SK-N-SH (cell line): ENCODE data around the gene RCAN1. TPM values are rescaled to one million over a fixed set of nuclear protein-coding genes. Genes with fewer than 3 reads are reported as not detected.
"Not testable (repeated sequence)": the region's sequence is repeated elsewhere in the genome, so short reads cannot be mapped to it uniquely, and the experiment has no call there.

Experiments used
- CTCF ChIA-PET: fragments of 300-600, 350-600 bp; formaldehyde crosslinking; extraction: SDS; loops from one replicate; lab custom pipeline; 2021; lab: Yijun Ruan, JAX
- POLR2A ChIA-PET: fragments of 350-600 bp; sonication (Branson Sonifier 250); formaldehyde crosslinking; extraction: SDS; loops from one replicate; lab custom pipeline; 2020; ENCODE audit warnings: antibody characterized with exemption, inconsistent platforms; lab: Yijun Ruan, JAX
- DNase-seq: peaks from one replicate; pipeline ENCODE4 v3.0.0; 2012
- H2AFZ ChIP-seq: fragments of 200-600 bp; sonication (generic); 2 replicates; pipeline ENCODE4 v1.8.1; 2016; ENCODE audit warnings: antibody characterized with exemption, mild to moderate bottlenecking, low read depth
- H3F3A ChIP-seq: fragments of 200-600 bp; sonication (generic); replicated peaks from 2 replicates; pipeline ENCODE3; 2016; ENCODE audit warnings: antibody characterized with exemption, mild to moderate bottlenecking; ENCODE audit not compliant: insufficient read depth
- H3K27ac ChIP-seq, 2 experiments: fragments of 200-500 bp in 1 of 2; fragments of 200-600 bp in 1 of 2; sonication (Bioruptor generic) in 1 of 2; sonication (generic), shearing (Covaris generic) in 1 of 2; 2 replicates each; pipeline versions ENCODE4 v1.5.1 to v1.6.1; 2014 to 2016; ENCODE audit warnings: low read depth in 2 of 2, inconsistent platforms in 1 of 2, low read length in 1 of 2, mild to moderate bottlenecking in 1 of 2, mixed read lengths in 1 of 2
- H3K27me3 ChIP-seq: fragments of 200-600 bp; sonication (generic), shearing (Covaris generic); 2 replicates; pipeline ENCODE4 v1.6.1; 2016; ENCODE audit warnings: mixed run types; ENCODE audit not compliant: insufficient read depth
- H3K36me3 ChIP-seq, 2 experiments: fragments of 200-500 bp in 1 of 2; fragments of 200-600 bp in 1 of 2; sonication (Bioruptor generic) in 1 of 2; sonication (generic) in 1 of 2; replicated peaks in 1 of 2; 2 replicates each; pipeline versions ENCODE3 to v1.5.1; 2014 to 2016; ENCODE audit warnings: low read length in 1 of 2, mild to moderate bottlenecking in 1 of 2; ENCODE audit not compliant: insufficient read depth in 2 of 2, control insufficient read depth in 1 of 2
- H3K4me1 ChIP-seq, 2 experiments: fragments of 200-500 bp in 1 of 2; fragments of 200-600 bp in 1 of 2; sonication (Bioruptor generic) in 1 of 2; sonication (generic), shearing (Covaris generic) in 1 of 2; 2 replicates each; pipeline versions ENCODE4 v1.5.1 to v1.6.1; 2014 to 2016; ENCODE audit warnings: low read depth in 1 of 2, low read length in 1 of 2, mixed run types in 1 of 2; ENCODE audit not compliant: insufficient read depth in 2 of 2, control insufficient read depth in 1 of 2
- H3K4me2 ChIP-seq: fragments of 200-600 bp; sonication (generic), shearing (Covaris generic); 2 replicates; pipeline ENCODE4 v1.6.1; 2017; ENCODE audit warnings: mixed run types
- H3K4me3 ChIP-seq, 2 experiments: fragments of 200-500 bp in 1 of 2; fragments of 200-600 bp in 1 of 2; sonication (Bioruptor generic) in 1 of 2; sonication (generic), shearing (Covaris generic) in 1 of 2; 2 replicates each; pipeline versions ENCODE4 v1.5.1 to v1.8.1; 2014 to 2016; ENCODE audit warnings: low read depth in 2 of 2, inconsistent platforms in 1 of 2, low read length in 1 of 2, mild to moderate bottlenecking in 1 of 2, mixed read lengths in 1 of 2, moderate library complexity in 1 of 2
- H3K79me2 ChIP-seq: fragments of 200-600 bp; sonication (generic); 2 replicates; pipeline ENCODE4 v1.8.1; 2017; ENCODE audit warnings: mild to moderate bottlenecking; ENCODE audit not compliant: insufficient read depth
- H3K9ac ChIP-seq: fragments of 200-600 bp; sonication (generic); 2 replicates; pipeline ENCODE4 v1.6.1; 2017; ENCODE audit warnings: mixed run types
- H3K9me2 ChIP-seq: fragments of 200-600 bp; sonication (generic); 2 replicates; pipeline ENCODE4 v1.6.1; 2017; ENCODE audit warnings: mixed run types
- H3K9me3 ChIP-seq: fragments of 200-600 bp; sonication (generic); 2 replicates; pipeline ENCODE4 v1.6.1; 2017; ENCODE audit warnings: mixed run types, mild to moderate bottlenecking, moderate library complexity
- H4K20me1 ChIP-seq: fragments of 200-600 bp; sonication (generic); 2 replicates; pipeline ENCODE4 v1.6.1; 2017; ENCODE audit warnings: mild to moderate bottlenecking, mixed run types; ENCODE audit not compliant: insufficient read depth
- CHD2 ChIP-seq: fragments of 150-350 bp; IDR thresholded peaks from 2 replicates; pipeline ENCODE4 v1.6.1; 2018; ENCODE audit warnings: low read length; ENCODE audit not compliant: partially characterized antibody
- FOSL2 ChIP-seq: IDR thresholded peaks from 2 replicates; pipeline ENCODE4 v1.4.0; 2012; ENCODE audit warnings: low read depth, mild to moderate bottlenecking, moderate library complexity, borderline replicate concordance
- FOXJ3 ChIP-seq: sonication (generic); formaldehyde crosslinking; IDR thresholded peaks from 2 replicates; pipeline ENCODE4 v1.5.1; 2020; ENCODE audit warnings: mild to moderate bottlenecking, missing genetic modification reagents
- IRF3 ChIP-seq: fragments of 150-350 bp; IDR thresholded peaks from 2 replicates; pipeline ENCODE4 v1.6.1; 2016; ENCODE audit warnings: mild to moderate bottlenecking, low read depth, low read length
- PBX3 ChIP-seq: IDR thresholded peaks from 2 replicates; pipeline ENCODE4; 2012
- POLR2AphosphoS5 ChIP-seq: IDR thresholded peaks from 2 replicates; pipeline ENCODE4 v1.6.1; 2012; ENCODE audit warnings: low read depth, low read length
- RCOR1 ChIP-seq: fragments of 150-350 bp; IDR thresholded peaks from 2 replicates; pipeline ENCODE4 v1.6.1; 2017; ENCODE audit warnings: antibody characterized with exemption, low read length
- RFX5 ChIP-seq: IDR thresholded peaks from 2 replicates; pipeline ENCODE4 v1.6.1; 2012; ENCODE audit warnings: mild to moderate bottlenecking, improper control_type of control experiment, low read length
- TCF12 ChIP-seq: IDR thresholded peaks from 2 replicates; pipeline ENCODE4 v1.4.0; 2012
- TEAD4 ChIP-seq: IDR thresholded peaks from 2 replicates; pipeline ENCODE4 v1.4.0; 2012; ENCODE audit warnings: mild to moderate bottlenecking, borderline replicate concordance; ENCODE audit not compliant: insufficient read depth
- WGBS: methylation state at CpG from one replicate; pipeline ENCODE4 v1.1.6; 2017; ENCODE audit warnings: low lambda C conversion rate; 5-methylcytosine and 5-hydroxymethylcytosine counted together
- polyA plus RNA-seq, 3 experiments: library from polyadenylated mRNA; depleted of rRNA; stranded (reverse); fragments of >200 nt; gene quantifications; 2 replicates each; pipeline ENCODE4 v1.2.3, GENCODE V29; 2012

RCAN1 gene
- polyA plus RNA-seq, 1 of the 3 experiments (the other 2 are of a cell fraction) = 16.7 TPM

GRCh38 chr21:34569381-34569979, 45.4 kb downstream of the RCAN1 start (continued):
- TF ChIP-seq TEAD4 (no peak), FOXJ3 (CRISPR knock-in tag) (no peak), IRF3 (no peak), FOSL2 (no peak), TCF12 (no peak), RFX5 (no peak), PBX3 (no peak), RCOR1 (no peak), CHD2 (no peak)

GRCh38 chr21:34568801-34569200, 46.1 kb downstream of the RCAN1 start:
- H3K9ac ChIP-seq, H3K27me3 ChIP-seq, H3K36me3 ChIP-seq, H3K4me1 ChIP-seq, H4K20me1 ChIP-seq, DNase-seq, H3K9me3 ChIP-seq, H2AFZ ChIP-seq, H3F3A ChIP-seq, H3K9me2 ChIP-seq, POLR2A ChIA-PET, H3K4me2 ChIP-seq, H3K79me2 ChIP-seq, H3K4me3 ChIP-seq, H3K27ac ChIP-seq: not testable (repeated sequence)
- CTCF ChIA-PET = interaction anchor here (2.0 kb wide), 1 partner anchor 34 kb away, joined by 9 read pairs; no protein-coding TSS in a partner anchor
- WGBS = 90% methylated on average over 4 of the region's 4 CpGs

- CTCF ChIA-PET = interaction anchor here (0.6 to 0.8 kb wide), 2 partner anchors 24 to 643 kb away, joined by 3 to 5 read pairs; no protein-coding TSS in a partner anchor
- 93% methylated on average over 9 of the region's 10 CpGs for WGBS
- no peaks in the 10 kb centered on the region for H3K4me1 ChIP-seq
These were observed 47.2 kb downstream of the RCAN1 start for GRCh38 chr21:34567604-34568155.

More at GRCh38 chr21:34567604-34568155, 47.2 kb downstream of the RCAN1 start:
- Histone ChIP-seq H2AFZ (no peak overlapping the region), H3F3A (no peaks in the 10 kb centered on the region), H3K4me2 (no peak overlapping the region), H3K27me3 (no peaks in the 10 kb centered on the region), H3K9ac (no peak overlapping the region), H3K9me3 (no peaks in the 10 kb centered on the region), H4K20me1 (no peaks in the 10 kb centered on the region), H3K4me3 (no peak overlapping the region), H3K79me2 (no peaks in the 10 kb centered on the region), H3K36me3 (no peaks in the 10 kb centered on the region), H3K27ac (no peak overlapping the region), H3K9me2 (no peaks in the 10 kb centered on the region)
- TF ChIP-seq POLR2AphosphoS5 = no peak
- no peak for DNase-seq
- POLR2A ChIA-PET = no interaction called here
